ENCODE data around the gene UBE2E2. TPM values are rescaled to one million over a fixed set of nuclear protein-coding genes. Genes with fewer than 3 reads are reported as not detected.

The UBE2E2 gene
- total RNA-seq, 1 experiment from 2014 or later, result 25.1 TPM

GRCh38 chr3:23546181-23546580 lies 343.1 kb downstream of the UBE2E2 start:
- DNase-seq, result no peak
- H3K36me3 Mint-ChIP-seq (ENCODE audit: insufficient read depth, unreplicated experiment), result no peaks in the 10 kb centered on the region
- H3K4me1 Mint-ChIP-seq (ENCODE audit: low read depth, unreplicated experiment), result no peaks in the 10 kb centered on the region
- no peak overlapping the region for H3K27ac Mint-ChIP-seq (ENCODE audit: unreplicated experiment)
- no peaks in the 10 kb centered on the region for H3K9me3 Mint-ChIP-seq (ENCODE audit: low read depth, unreplicated experiment)
- intact Hi-C loops (cut with micrococcal nuclease; ENCODE audit: unreplicated experiment), result no loop called here
- TF ChIP-seq CTCF (IDR thresholded peaks at IDR 0.05; ENCODE audit: unreplicated experiment), result no peak
- H3K27me3 Mint-ChIP-seq (ENCODE audit: unreplicated experiment), result no peaks in the 10 kb centered on the region
- no peak overlapping the region for H3K4me3 Mint-ChIP-seq (ENCODE audit: low read depth, unreplicated experiment)
- BruUV-seq (replicated peaks), result no TSS peak
- CTCF ChIA-PET, result interaction anchor here (0.6 kb wide), 1 partner anchor 323 kb away, joined by 6 read pairs; no protein-coding TSS in a partner anchor

GRCh38 chr3:23547905-23548650 lies 345.0 kb downstream of the UBE2E2 start:
- Mint-ChIP-seq H3K4me1 (ENCODE audit: low read depth, unreplicated experiment) (no peaks in the 10 kb centered on the region), H3K27ac (ENCODE audit: unreplicated experiment) (no peak overlapping the region), H3K36me3 (ENCODE audit: insufficient read depth, unreplicated experiment) (no peaks in the 10 kb centered on the region), H3K4me3 (ENCODE audit: low read depth, unreplicated experiment) (no peak overlapping the region), H3K27me3 (ENCODE audit: unreplicated experiment) (no peaks in the 10 kb centered on the region), H3K9me3 (ENCODE audit: low read depth, unreplicated experiment) (no peaks in the 10 kb centered on the region)
- no peak for DNase-seq
- intact Hi-C loops (cut with micrococcal nuclease; ENCODE audit: unreplicated experiment), result no loop called here
- BruUV-seq (replicated peaks), result no TSS peak
- no peak for TF ChIP-seq CTCF (IDR thresholded peaks at IDR 0.05; ENCODE audit: unreplicated experiment)
- CTCF ChIA-PET, result no interaction called here

GRCh38 chr3:23548706-23549105 lies 345.6 kb downstream of the UBE2E2 start:
- intact Hi-C loops (cut with micrococcal nuclease; ENCODE audit: unreplicated experiment), result no loop called here
- no peak for TF ChIP-seq CTCF (IDR thresholded peaks at IDR 0.05; ENCODE audit: unreplicated experiment)

GRCh38 chr3:23549148-23549910 lies 346.2 kb downstream of the UBE2E2 start:
- H3K27ac Mint-ChIP-seq (ENCODE audit: unreplicated experiment), result no peak overlapping the region
- CTCF ChIA-PET, result no interaction called here
- H3K4me3 Mint-ChIP-seq (ENCODE audit: low read depth, unreplicated experiment), result no peak overlapping the region
- BruUV-seq (replicated peaks), result no TSS peak
- no peak for DNase-seq
- intact Hi-C loops (cut with micrococcal nuclease; ENCODE audit: unreplicated experiment), result no loop called here
- no peaks in the 10 kb centered on the region for H3K36me3 Mint-ChIP-seq (ENCODE audit: insufficient read depth, unreplicated experiment)
- no peak for TF ChIP-seq CTCF (IDR thresholded peaks at IDR 0.05; ENCODE audit: unreplicated experiment)
- no peaks in the 10 kb centered on the region for H3K4me1 Mint-ChIP-seq (ENCODE audit: low read depth, unreplicated experiment)
- H3K9me3 Mint-ChIP-seq (ENCODE audit: low read depth, unreplicated experiment), result no peaks in the 10 kb centered on the region
- H3K27me3 Mint-ChIP-seq (ENCODE audit: unreplicated experiment), result no peaks in the 10 kb centered on the region

More at GRCh38 chr3:23548706-23549105, 345.6 kb downstream of the UBE2E2 start:
- Mint-ChIP-seq H3K9me3 (ENCODE audit: low read depth, unreplicated experiment) (no peaks in the 10 kb centered on the region), H3K36me3 (ENCODE audit: insufficient read depth, unreplicated experiment) (no peaks in the 10 kb centered on the region), H3K4me3 (ENCODE audit: low read depth, unreplicated experiment) (no peak overlapping the region), H3K27ac (ENCODE audit: unreplicated experiment) (no peak overlapping the region), H3K4me1 (ENCODE audit: low read depth, unreplicated experiment) (no peaks in the 10 kb centered on the region), H3K27me3 (ENCODE audit: unreplicated experiment) (no peaks in the 10 kb centered on the region)
- no TSS peak for BruUV-seq (replicated peaks)
- no peak for DNase-seq
- CTCF ChIA-PET, result no interaction called here
